Neural crest cell (in vitro differentiated cells): Measurements from ENCODE around the gene PHF12. TPM values are rescaled to one million over a fixed set of nuclear protein-coding genes. Genes with fewer than 3 reads are reported as not detected.
A peak's percentile ranks its signal among the peaks of the same experiment; 100 is the strongest.

ENCODE experiments used
- DNase-seq: peaks from one replicate; pipeline ENCODE4 v3.0.0; 2021; ENCODE audit warnings: low read depth, mixed read lengths, low spot score
- H3K27ac Mint-ChIP-seq: one replicate; pipeline ENCODE4 v1.8.0; 2021; ENCODE audit warnings: mild to moderate bottlenecking, mixed read lengths; ENCODE audit not compliant: unreplicated experiment
- H3K27me3 Mint-ChIP-seq: 2 replicates; pipeline ENCODE4 v1.8.0; 2021; ENCODE audit warnings: low read depth, mild to moderate bottlenecking, mixed read lengths
- H3K36me3 Mint-ChIP-seq: 2 replicates; pipeline ENCODE4 v1.8.0; 2021; ENCODE audit warnings: low read depth, mild to moderate bottlenecking, mixed read lengths
- H3K4me1 Mint-ChIP-seq: 2 replicates; pipeline ENCODE4 v1.8.0; 2021; ENCODE audit warnings: mixed read lengths
- H3K4me3 Mint-ChIP-seq: one replicate; pipeline ENCODE4 v1.8.0; 2021; ENCODE audit warnings: mild to moderate bottlenecking, mixed read lengths
- H3K9me3 Mint-ChIP-seq: 2 replicates; pipeline ENCODE4 v1.8.0; 2021; ENCODE audit warnings: mixed read lengths
- total RNA-seq: library from RNA; stranded (reverse); gene quantifications from 2 replicates; pipeline ENCODE4 v1.2.1, GENCODE V29; 2021
- TF ChIP-seq, protein P1 (sequence below): fragments of 200-600 bp; sonication (generic); conservative IDR thresholded peaks from 2 replicates; pipeline ENCODE4 v1.5.0; 2021; ENCODE audit warnings: antibody characterized with exemption, mild to moderate bottlenecking

The PHF12 gene
- total RNA-seq, 1 donor from 2014 or later: 64.7 TPM

DNA sequence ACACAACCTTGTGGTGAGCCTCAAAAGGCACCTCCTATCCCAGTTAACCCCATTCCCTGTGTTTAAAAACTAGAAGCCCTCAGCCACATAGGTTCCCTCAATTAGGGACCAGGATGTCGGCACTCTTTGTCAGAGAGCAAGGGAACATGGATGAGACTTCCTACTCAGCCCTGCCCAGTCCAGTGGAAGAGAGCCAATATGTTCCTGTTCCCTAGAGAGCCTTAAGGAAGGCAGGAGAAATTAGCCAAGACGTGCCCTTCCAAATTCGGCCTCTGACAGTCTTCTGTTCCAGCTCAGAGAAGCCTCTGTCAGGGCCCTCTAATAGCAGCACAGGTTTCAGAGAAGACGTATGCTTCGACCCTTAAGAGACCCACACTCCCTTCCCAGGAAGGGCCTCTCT, 33.9 kb downstream of the PHF12 start:
- Mint-ChIP-seq H3K36me3 (peaks cover 19% of the 10 kb centered on the region), H3K4me1 (no peaks in the 10 kb centered on the region), H3K4me3 (no peak overlapping the region), H3K27ac (no peak overlapping the region), H3K9me3 (no peaks in the 10 kb centered on the region), H3K27me3 (no peaks in the 10 kb centered on the region)
- DNase-seq: no peak
- TF ChIP-seq, protein P1, sequence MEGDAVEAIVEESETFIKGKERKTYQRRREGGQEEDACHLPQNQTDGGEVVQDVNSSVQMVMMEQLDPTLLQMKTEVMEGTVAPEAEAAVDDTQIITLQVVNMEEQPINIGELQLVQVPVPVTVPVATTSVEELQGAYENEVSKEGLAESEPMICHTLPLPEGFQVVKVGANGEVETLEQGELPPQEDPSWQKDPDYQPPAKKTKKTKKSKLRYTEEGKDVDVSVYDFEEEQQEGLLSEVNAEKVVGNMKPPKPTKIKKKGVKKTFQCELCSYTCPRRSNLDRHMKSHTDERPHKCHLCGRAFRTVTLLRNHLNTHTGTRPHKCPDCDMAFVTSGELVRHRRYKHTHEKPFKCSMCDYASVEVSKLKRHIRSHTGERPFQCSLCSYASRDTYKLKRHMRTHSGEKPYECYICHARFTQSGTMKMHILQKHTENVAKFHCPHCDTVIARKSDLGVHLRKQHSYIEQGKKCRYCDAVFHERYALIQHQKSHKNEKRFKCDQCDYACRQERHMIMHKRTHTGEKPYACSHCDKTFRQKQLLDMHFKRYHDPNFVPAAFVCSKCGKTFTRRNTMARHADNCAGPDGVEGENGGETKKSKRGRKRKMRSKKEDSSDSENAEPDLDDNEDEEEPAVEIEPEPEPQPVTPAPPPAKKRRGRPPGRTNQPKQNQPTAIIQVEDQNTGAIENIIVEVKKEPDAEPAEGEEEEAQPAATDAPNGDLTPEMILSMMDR: no peak

- H3K36me3 Mint-ChIP-seq: peaks cover 19% of the 10 kb centered on the region
- H3K9me3 Mint-ChIP-seq: no peaks in the 10 kb centered on the region
- DNase-seq: no peak
- no peaks in the 10 kb centered on the region for H3K4me1 Mint-ChIP-seq
- H3K4me3 Mint-ChIP-seq: no peak overlapping the region
- no peaks in the 10 kb centered on the region for H3K27me3 Mint-ChIP-seq
- H3K27ac Mint-ChIP-seq: no peak overlapping the region
- TF ChIP-seq, protein P1: no peak
Observed at GRCh38 chr17:28917029-28917428, 34.3 kb downstream of the PHF12 start.

DNA sequence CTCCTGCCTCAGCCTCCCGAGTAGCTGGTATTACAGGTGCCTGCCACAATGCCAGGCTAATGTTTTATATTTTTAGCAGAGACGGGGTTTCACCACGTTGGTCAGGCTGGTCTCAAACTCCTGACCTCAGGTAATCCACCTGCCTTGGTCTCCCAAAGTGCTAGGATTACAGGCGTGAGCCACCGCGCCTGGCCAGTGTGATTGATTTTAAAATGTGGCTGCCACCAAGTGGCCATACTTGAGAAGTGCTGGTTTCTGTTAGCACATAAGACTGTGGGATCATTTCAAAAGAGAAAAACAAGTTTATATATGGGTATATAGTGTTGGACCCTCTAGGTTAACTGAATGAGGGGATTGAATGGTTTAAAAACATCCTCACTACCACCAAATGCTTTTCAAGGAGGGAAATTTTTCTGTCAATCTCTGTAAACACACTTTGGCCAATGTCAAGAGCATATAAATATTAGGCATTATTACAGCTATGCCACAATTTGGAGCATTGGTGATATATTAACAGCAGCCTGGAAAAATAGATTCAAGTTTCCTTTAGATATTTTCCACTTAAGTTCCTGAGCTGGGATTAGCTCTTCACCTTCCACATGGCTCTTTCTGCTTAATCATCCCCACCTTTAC, 34.9 kb downstream of the PHF12 start:
- no peak overlapping the region for H3K27ac Mint-ChIP-seq
- H3K4me1 Mint-ChIP-seq: no peaks in the 10 kb centered on the region

GRCh38 chr17:28912938-28913333, 38.4 kb downstream of the PHF12 start:
- H3K27ac Mint-ChIP-seq: peak overlapping the region; percentile 57

More for the DNA sequence above, 34.9 kb downstream of the PHF12 start:
- H3K27me3 Mint-ChIP-seq: no peaks in the 10 kb centered on the region
- no peak overlapping the region for H3K4me3 Mint-ChIP-seq
- TF ChIP-seq, protein P1: peak; percentile 77
- peaks cover 19% of the 10 kb centered on the region for H3K36me3 Mint-ChIP-seq
- peak; percentile 32 for DNase-seq
- H3K9me3 Mint-ChIP-seq: no peaks in the 10 kb centered on the region

GRCh38 chr17:28912281-28912937, 38.9 kb downstream of the PHF12 start:
- TF ChIP-seq, protein P1: peak; percentile 33
- DNase-seq: no peak
- H3K9me3 Mint-ChIP-seq: no peaks in the 10 kb centered on the region
- H3K36me3 Mint-ChIP-seq: peaks cover 23% of the 10 kb centered on the region
- peaks cover 1% of the 10 kb centered on the region for H3K4me1 Mint-ChIP-seq
- H3K4me3 Mint-ChIP-seq: no peak overlapping the region
- no peak overlapping the region for H3K27ac Mint-ChIP-seq
- H3K27me3 Mint-ChIP-seq: no peaks in the 10 kb centered on the region

More at GRCh38 chr17:28912938-28913333, 38.4 kb downstream of the PHF12 start:
- no peak overlapping the region for H3K4me3 Mint-ChIP-seq
- H3K36me3 Mint-ChIP-seq: peaks cover 23% of the 10 kb centered on the region
- H3K27me3 Mint-ChIP-seq: no peaks in the 10 kb centered on the region
- H3K4me1 Mint-ChIP-seq: no peaks in the 10 kb centered on the region
- H3K9me3 Mint-ChIP-seq: no peaks in the 10 kb centered on the region
- TF ChIP-seq, protein P1: no peak
- DNase-seq: no peak
